Trophoblast cell (in vitro differentiated cells and primary cell): Measurements from ENCODE around the gene CCDC6.

Experiments used
- DNase-seq, 2 donors: peaks; one replicate each; pipeline ENCODE4 v3.0.0-alpha.2; 2016
- H2AFZ ChIP-seq: 2 replicates; pipeline ENCODE4 v1.6.1; 2013; ENCODE audit warnings: low read length, moderate library complexity, mild to moderate bottlenecking; ENCODE audit not compliant: insufficient read depth, poor library complexity
- H2AK5ac ChIP-seq: 2 replicates; pipeline ENCODE4 v1.6.1; 2013; ENCODE audit warnings: mild to moderate bottlenecking, low read length
- H2BK120ac ChIP-seq: 2 replicates; pipeline ENCODE4 v1.6.1; 2013; ENCODE audit warnings: low read length, mild to moderate bottlenecking, moderate library complexity; ENCODE audit not compliant: insufficient read depth, poor library complexity
- H2BK12ac ChIP-seq: 2 replicates; pipeline ENCODE4 v1.6.1; 2013; ENCODE audit warnings: mild to moderate bottlenecking, low read length, moderate library complexity
- H2BK5ac ChIP-seq: 2 replicates; pipeline ENCODE4 v1.6.1; 2013; ENCODE audit warnings: low read length, low read depth, moderate library complexity, mild to moderate bottlenecking; ENCODE audit not compliant: poor library complexity
- H3K14ac ChIP-seq: 2 replicates; pipeline ENCODE4 v1.6.1; 2013; ENCODE audit warnings: mild to moderate bottlenecking, low read length
- H3K18ac ChIP-seq: 2 replicates; pipeline ENCODE4 v1.6.1; 2013; ENCODE audit warnings: mild to moderate bottlenecking, low read length
- H3K23ac ChIP-seq: 2 replicates; pipeline ENCODE4 v1.6.1; 2013; ENCODE audit warnings: low read length
- H3K27ac ChIP-seq: 2 replicates; pipeline ENCODE4 v1.5.1; 2013; ENCODE audit warnings: low read depth, mild to moderate bottlenecking, inconsistent platforms, low read length, moderate library complexity
- H3K27me3 ChIP-seq: 2 replicates; pipeline ENCODE4 v1.6.1; 2013; ENCODE audit warnings: inconsistent platforms, mild to moderate bottlenecking, low read length, moderate library complexity; ENCODE audit not compliant: insufficient read depth
- H3K36me3 ChIP-seq, 2 experiments: 1 replicate in 1 of 2; 2 replicates in 1 of 2; pipeline ENCODE4 v1.6.1; 2013; ENCODE audit warnings: low read length in 2 of 2, mild to moderate bottlenecking in 2 of 2, moderate library complexity in 1 of 2; ENCODE audit not compliant: insufficient read depth in 2 of 2, control insufficient read depth in 1 of 2
- H3K4ac ChIP-seq: 2 replicates; pipeline ENCODE4 v1.6.1; 2013; ENCODE audit warnings: low read depth, mild to moderate bottlenecking, low read length, moderate library complexity
- H3K4me1 ChIP-seq, 2 experiments: 1 replicate in 1 of 2; 2 replicates in 1 of 2; pipeline ENCODE4 v1.6.1; 2013; ENCODE audit warnings: low read length in 2 of 2, mild to moderate bottlenecking in 2 of 2, moderate library complexity in 1 of 2; ENCODE audit not compliant: insufficient read depth in 2 of 2, control insufficient read depth in 1 of 2
- H3K4me2 ChIP-seq: 2 replicates; pipeline ENCODE4 v1.6.1; 2013; ENCODE audit warnings: inconsistent platforms, mild to moderate bottlenecking, low read length, moderate library complexity
- H3K4me3 ChIP-seq: 2 replicates; pipeline ENCODE4 v1.5.1; 2013; ENCODE audit warnings: mild to moderate bottlenecking, low read depth, low read length, inconsistent platforms
- H3K79me1 ChIP-seq: one replicate; pipeline ENCODE4 v1.6.1; 2013; ENCODE audit warnings: low read length
- H3K79me2 ChIP-seq: 2 replicates; pipeline ENCODE4 v1.6.1; 2013; ENCODE audit warnings: low read length, mild to moderate bottlenecking; ENCODE audit not compliant: control insufficient read depth, insufficient read depth, poor library complexity
- H3K9ac ChIP-seq: 2 replicates; pipeline ENCODE4 v1.6.1; 2013; ENCODE audit warnings: mild to moderate bottlenecking, low read length
- H3K9me3 ChIP-seq: 2 replicates; pipeline ENCODE4 v1.6.1; 2013; ENCODE audit warnings: low read depth, mild to moderate bottlenecking, control low read depth, inconsistent platforms, low read length; ENCODE audit not compliant: insufficient read depth
- H4K12ac ChIP-seq: 2 replicates; pipeline ENCODE4 v1.6.1; 2013; ENCODE audit warnings: low read depth, mild to moderate bottlenecking, low read length, moderate library complexity
- H4K8ac ChIP-seq: 2 replicates; pipeline ENCODE4 v1.6.1; 2013; ENCODE audit warnings: low read depth, mild to moderate bottlenecking, low read length, moderate library complexity
- H4K91ac ChIP-seq: one replicate; pipeline ENCODE4 v1.6.1; 2013; ENCODE audit warnings: low read depth, mild to moderate bottlenecking, low read length, moderate library complexity
- WGBS: extraction: QIAGEN DNeasy Blood & Tissue Kit; methylation state at CpG from one replicate; pipeline ENCODE4 v1.1.7; 2013; ENCODE audit warnings: missing lambda C conversion rate; ENCODE audit not compliant: insufficient read length, insufficient coverage; ENCODE audit errors: extremely low coverage; 5-methylcytosine and 5-hydroxymethylcytosine counted together

The CCDC6 gene

GRCh38 chr10:59771162-59771807 is 135.1 kb downstream of the CCDC6 start:
- Histone ChIP-seq H3K4me2 (no peak overlapping the region), H3K79me1 (no peaks in the 10 kb centered on the region), H3K4ac (no peak overlapping the region), H3K27ac (no peak overlapping the region), H3K4me3 (no peak overlapping the region), H2AFZ (no peak overlapping the region), H3K27me3 (no peaks in the 10 kb centered on the region), H3K9ac (no peak overlapping the region), H4K91ac (no peak overlapping the region), H2AK5ac (no peak overlapping the region), H3K36me3 (no peaks in the 10 kb centered on the region), H3K79me2 (no peaks in the 10 kb centered on the region), H3K4me1 (no peaks in the 10 kb centered on the region), H3K9me3 (peaks cover 7% of the 10 kb centered on the region), H3K18ac (no peak overlapping the region), H3K23ac (no peak overlapping the region), H3K14ac (no peak overlapping the region), H2BK120ac (no peak overlapping the region), H4K8ac (no peak overlapping the region), H4K12ac (no peak overlapping the region), H2BK12ac (no peak overlapping the region), H2BK5ac (no peak overlapping the region)
- peak in 1 of 2 donors; percentile 38 for DNase-seq
- no CpG with 5 or more reads among the region's 7 CpGs for WGBS

GRCh38 chr10:59770689-59771088 is 135.7 kb downstream of the CCDC6 start:
- no peaks in the 10 kb centered on the region for H3K79me2 ChIP-seq
- no peak overlapping the region for H2AK5ac ChIP-seq
- H2AFZ ChIP-seq: no peak overlapping the region
- no peaks in the 10 kb centered on the region for H3K79me1 ChIP-seq
- H3K27me3 ChIP-seq: no peaks in the 10 kb centered on the region
- no peak overlapping the region for H2BK5ac ChIP-seq
- WGBS: no CpG with 5 or more reads among the region's 11 CpGs
- no peak overlapping the region for H3K27ac ChIP-seq
- no peak overlapping the region for H3K9ac ChIP-seq
- no peak overlapping the region for H4K91ac ChIP-seq
- H2BK120ac ChIP-seq: no peak overlapping the region
- H3K4me3 ChIP-seq: no peak overlapping the region
- no peak overlapping the region for H3K4me2 ChIP-seq
- H3K18ac ChIP-seq: no peak overlapping the region
- H2BK12ac ChIP-seq: no peak overlapping the region
- no peaks in the 10 kb centered on the region for H3K4me1 ChIP-seq
- no peak overlapping the region for H4K8ac ChIP-seq
- no peak overlapping the region for H3K4ac ChIP-seq
- H3K23ac ChIP-seq: no peak overlapping the region
- DNase-seq: no peak
- no peak overlapping the region for H3K14ac ChIP-seq
- H3K9me3 ChIP-seq: peaks cover 7% of the 10 kb centered on the region
- no peak overlapping the region for H4K12ac ChIP-seq
- H3K36me3 ChIP-seq: no peaks in the 10 kb centered on the region

GRCh38 chr10:59762505-59762904 is 143.9 kb downstream of the CCDC6 start:
- H3K18ac ChIP-seq: no peak overlapping the region
- H3K79me1 ChIP-seq: no peaks in the 10 kb centered on the region
- no peaks in the 10 kb centered on the region for H3K36me3 ChIP-seq
- H4K91ac ChIP-seq: no peak overlapping the region
- H3K9me3 ChIP-seq: no peaks in the 10 kb centered on the region
- no peak overlapping the region for H2AFZ ChIP-seq
- H3K79me2 ChIP-seq: no peaks in the 10 kb centered on the region
- H3K4me3 ChIP-seq: no peak overlapping the region
- no peak overlapping the region for H4K12ac ChIP-seq
- H3K23ac ChIP-seq: no peak overlapping the region
- no CpG with 5 or more reads among the region's 2 CpGs for WGBS
- H3K14ac ChIP-seq: no peak overlapping the region
- H2BK5ac ChIP-seq: no peak overlapping the region
- no peak overlapping the region for H3K9ac ChIP-seq
- no peaks in the 10 kb centered on the region for H3K4me1 ChIP-seq
- H3K27me3 ChIP-seq: no peaks in the 10 kb centered on the region
- H3K27ac ChIP-seq: no peak overlapping the region
- H3K4me2 ChIP-seq: no peak overlapping the region
- H2BK12ac ChIP-seq: no peak overlapping the region
- DNase-seq: no peak
- no peak overlapping the region for H2BK120ac ChIP-seq
- H2AK5ac ChIP-seq: no peak overlapping the region
- H4K8ac ChIP-seq: no peak overlapping the region
- H3K4ac ChIP-seq: no peak overlapping the region

GRCh38 chr10:59757966-59758365 is 148.4 kb downstream of the CCDC6 start:
- no peak overlapping the region for H3K18ac ChIP-seq
- no peak overlapping the region for H3K4me2 ChIP-seq
- H3K79me2 ChIP-seq: no peaks in the 10 kb centered on the region
- no CpG with 5 or more reads among the region's 3 CpGs for WGBS
- H3K9ac ChIP-seq: no peak overlapping the region
- H2BK120ac ChIP-seq: no peak overlapping the region
- H3K36me3 ChIP-seq: no peaks in the 10 kb centered on the region
- H2BK12ac ChIP-seq: no peak overlapping the region
- H2AK5ac ChIP-seq: no peak overlapping the region
- no peak overlapping the region for H3K27ac ChIP-seq
- no peak overlapping the region for H3K4me3 ChIP-seq
- no peak overlapping the region for H4K91ac ChIP-seq
- H2BK5ac ChIP-seq: no peak overlapping the region
- no peaks in the 10 kb centered on the region for H3K9me3 ChIP-seq
- H3K14ac ChIP-seq: no peak overlapping the region
- H3K79me1 ChIP-seq: no peaks in the 10 kb centered on the region
- H3K23ac ChIP-seq: no peak overlapping the region
- DNase-seq: no peak
- H4K8ac ChIP-seq: no peak overlapping the region
- no peaks in the 10 kb centered on the region for H3K4me1 ChIP-seq
- H3K4ac ChIP-seq: no peak overlapping the region
- no peak overlapping the region for H2AFZ ChIP-seq
- H4K12ac ChIP-seq: no peak overlapping the region
- no peaks in the 10 kb centered on the region for H3K27me3 ChIP-seq
